ENCODE data around the gene PEPD. TPM values are rescaled to one million over a fixed set of nuclear protein-coding genes. Genes with fewer than 3 reads are reported as not detected.

The PEPD gene
- total RNA-seq, 1 donor from 2014 or later: 23.8 TPM

DNA sequence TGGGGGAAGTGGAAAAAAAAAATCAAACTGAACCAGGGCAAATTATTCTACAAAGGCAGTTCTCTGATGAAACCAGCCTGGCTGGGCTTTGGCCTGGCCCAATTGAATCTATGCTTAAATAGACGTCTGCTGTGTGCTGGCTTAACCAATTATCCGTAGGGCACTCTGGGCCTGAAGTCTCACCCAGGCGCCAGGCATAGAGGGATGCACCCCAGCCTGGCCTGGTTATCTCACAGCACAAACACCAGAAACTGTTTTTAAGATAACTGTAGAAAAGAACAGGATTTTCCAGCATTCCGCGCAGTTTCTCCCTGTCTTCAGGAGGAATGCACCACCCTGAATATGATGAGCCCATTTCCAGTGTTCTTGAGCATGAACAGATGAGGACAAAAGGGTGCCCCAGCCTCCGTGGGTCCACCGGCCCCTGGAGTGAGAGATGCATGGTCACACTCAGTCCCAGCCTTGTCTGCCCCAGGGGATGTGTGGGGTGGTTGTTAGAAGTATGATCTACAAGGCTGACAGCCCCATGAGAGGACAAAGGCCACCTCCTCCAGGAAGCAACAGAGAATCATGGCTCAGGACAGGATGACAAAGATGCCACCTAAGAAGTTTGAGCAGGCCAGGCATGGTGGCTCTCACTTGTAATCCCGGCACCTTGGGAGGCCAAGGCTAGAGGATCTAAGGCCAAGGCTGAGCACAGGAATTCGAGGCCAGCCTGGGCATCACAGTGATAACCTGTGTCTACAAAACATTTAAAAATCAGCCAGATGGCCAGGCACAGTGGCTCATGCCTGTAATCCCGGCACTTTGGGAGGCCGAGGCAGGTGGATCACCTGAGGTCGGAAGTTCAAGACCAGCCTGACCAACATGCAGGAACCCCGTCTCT, 50.2 kb downstream of the PEPD start:
- Mint-ChIP-seq H3K27ac (no peak overlapping the region), H3K4me1 (ENCODE audit: low read depth) (peaks cover 2% of the 10 kb centered on the region), H3K27me3 (ENCODE audit: low read depth) (no peaks in the 10 kb centered on the region), H3K4me3 (ENCODE audit: low read depth) (no peak overlapping the region), H3K9me3 (no peaks in the 10 kb centered on the region), H3K36me3 (ENCODE audit: low read depth) (no peaks in the 10 kb centered on the region)
- no peak for DNase-seq (ENCODE audit: low spot score)
- intact Hi-C loops (cut with micrococcal nuclease): no loop called here

DNA sequence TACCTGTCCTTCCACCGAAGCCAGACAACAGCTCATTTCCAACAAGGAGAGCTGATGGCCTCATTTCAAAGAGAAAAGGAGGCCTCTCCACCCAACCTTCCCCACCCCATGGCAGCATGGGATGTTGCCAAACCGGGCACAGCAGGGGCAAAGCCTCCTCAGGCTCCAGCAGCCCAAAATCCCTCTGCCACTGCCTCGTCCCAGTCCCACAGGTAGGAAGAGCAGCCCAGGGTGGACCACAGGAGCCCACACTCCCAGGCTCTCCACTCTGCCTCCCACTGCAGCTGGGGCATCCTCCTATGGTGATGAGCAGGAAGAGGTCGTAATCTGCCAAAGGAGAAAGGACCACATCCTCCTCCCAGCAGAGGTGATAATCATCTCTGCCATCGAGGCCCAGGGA, 50.9 kb downstream of the PEPD start:
- H3K27me3 Mint-ChIP-seq (ENCODE audit: low read depth): no peaks in the 10 kb centered on the region
- no peaks in the 10 kb centered on the region for H3K9me3 Mint-ChIP-seq
- H3K27ac Mint-ChIP-seq: no peak overlapping the region
- DNase-seq (ENCODE audit: low spot score): no peak
- no peak overlapping the region for H3K4me3 Mint-ChIP-seq (ENCODE audit: low read depth)
- peaks cover 2% of the 10 kb centered on the region for H3K4me1 Mint-ChIP-seq (ENCODE audit: low read depth)
- intact Hi-C loops (cut with micrococcal nuclease): no loop called here
- H3K36me3 Mint-ChIP-seq (ENCODE audit: low read depth): no peaks in the 10 kb centered on the region

- DNase-seq (ENCODE audit: low spot score): no peak
- Mint-ChIP-seq H3K27ac (no peak overlapping the region), H3K4me1 (ENCODE audit: low read depth) (peaks cover 2% of the 10 kb centered on the region), H3K36me3 (ENCODE audit: low read depth) (no peaks in the 10 kb centered on the region), H3K9me3 (no peaks in the 10 kb centered on the region), H3K4me3 (ENCODE audit: low read depth) (no peak overlapping the region), H3K27me3 (ENCODE audit: low read depth) (no peaks in the 10 kb centered on the region)
- intact Hi-C loops (cut with micrococcal nuclease): no loop called here
Measured at GRCh38 chr19:33470040-33470330, 51.6 kb downstream of the PEPD start.

- no peaks in the 10 kb centered on the region for H3K9me3 Mint-ChIP-seq
- H3K27me3 Mint-ChIP-seq (ENCODE audit: low read depth): no peaks in the 10 kb centered on the region
- no peak for DNase-seq (ENCODE audit: low spot score)
- H3K27ac Mint-ChIP-seq: no peak overlapping the region
- H3K4me1 Mint-ChIP-seq (ENCODE audit: low read depth): peaks cover 2% of the 10 kb centered on the region
- intact Hi-C loops (cut with micrococcal nuclease): no loop called here
- no peaks in the 10 kb centered on the region for H3K36me3 Mint-ChIP-seq (ENCODE audit: low read depth)
- no peak overlapping the region for H3K4me3 Mint-ChIP-seq (ENCODE audit: low read depth)
Measured at GRCh38 chr19:33469171-33470039, 52.2 kb downstream of the PEPD start.

GRCh38 chr19:33468361-33469170, 53.0 kb downstream of the PEPD start:
- intact Hi-C loops (cut with micrococcal nuclease): no loop called here
- Mint-ChIP-seq H3K4me3 (ENCODE audit: low read depth) (no peak overlapping the region), H3K36me3 (ENCODE audit: low read depth) (no peaks in the 10 kb centered on the region), H3K4me1 (ENCODE audit: low read depth) (peaks cover 2% of the 10 kb centered on the region), H3K9me3 (no peaks in the 10 kb centered on the region), H3K27ac (no peak overlapping the region), H3K27me3 (ENCODE audit: low read depth) (no peaks in the 10 kb centered on the region)
- DNase-seq (ENCODE audit: low spot score): no peak

DNA sequence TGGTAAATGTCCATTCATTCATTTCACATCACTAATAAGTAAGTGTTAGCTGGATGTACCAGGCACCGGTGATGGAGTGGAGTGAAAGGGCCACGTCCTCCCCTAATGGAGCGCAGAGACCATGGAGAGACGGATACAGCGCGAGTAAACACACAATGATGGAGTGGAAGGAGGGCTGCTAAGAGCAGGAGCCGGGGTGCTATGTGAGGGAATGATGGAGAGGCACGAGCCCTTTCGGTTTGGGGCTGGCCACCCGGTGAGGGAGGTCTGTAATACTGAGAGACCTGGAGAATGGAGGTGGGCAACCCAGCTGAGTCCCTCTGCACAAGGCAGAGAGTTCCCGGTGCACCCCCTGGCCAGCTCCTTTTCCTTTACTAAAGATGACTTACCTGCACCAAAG, 53.7 kb downstream of the PEPD start:
- no peak overlapping the region for H3K4me3 Mint-ChIP-seq (ENCODE audit: low read depth)
- H3K9me3 Mint-ChIP-seq: no peaks in the 10 kb centered on the region
- no peaks in the 10 kb centered on the region for H3K27me3 Mint-ChIP-seq (ENCODE audit: low read depth)
- no peak overlapping the region for H3K27ac Mint-ChIP-seq
- H3K36me3 Mint-ChIP-seq (ENCODE audit: low read depth): no peaks in the 10 kb centered on the region
- intact Hi-C loops (cut with micrococcal nuclease): no loop called here
- H3K4me1 Mint-ChIP-seq (ENCODE audit: low read depth): peaks cover 2% of the 10 kb centered on the region
- no peak for DNase-seq (ENCODE audit: low spot score)

DNA sequence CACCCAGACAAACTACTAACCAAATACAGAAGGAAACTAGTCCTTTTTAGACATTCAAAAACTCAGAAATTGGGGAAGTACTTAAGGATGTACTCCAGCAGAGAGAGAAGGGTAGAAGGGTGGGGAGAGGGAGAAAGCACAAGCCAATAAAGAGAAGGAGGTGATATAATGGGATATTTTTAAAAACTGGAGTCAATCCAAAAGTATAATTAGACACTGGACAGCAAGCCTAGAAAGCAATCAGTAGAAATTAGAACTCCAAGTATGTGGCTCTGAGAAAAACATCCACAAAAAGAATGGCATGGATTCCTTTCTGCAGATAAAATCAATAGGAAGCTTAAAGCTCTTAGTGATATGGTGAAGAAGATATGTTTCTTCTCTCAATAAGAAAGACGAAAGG, 55.8 kb downstream of the PEPD start:
- DNase-seq (ENCODE audit: low spot score): no peak
- H3K36me3 Mint-ChIP-seq (ENCODE audit: low read depth): no peaks in the 10 kb centered on the region
- no peak overlapping the region for H3K27ac Mint-ChIP-seq
- no peaks in the 10 kb centered on the region for H3K27me3 Mint-ChIP-seq (ENCODE audit: low read depth)
- H3K4me3 Mint-ChIP-seq (ENCODE audit: low read depth): no peak overlapping the region
- H3K4me1 Mint-ChIP-seq (ENCODE audit: low read depth): no peaks in the 10 kb centered on the region
- intact Hi-C loops (cut with micrococcal nuclease): no loop called here
- no peaks in the 10 kb centered on the region for H3K9me3 Mint-ChIP-seq

DNA sequence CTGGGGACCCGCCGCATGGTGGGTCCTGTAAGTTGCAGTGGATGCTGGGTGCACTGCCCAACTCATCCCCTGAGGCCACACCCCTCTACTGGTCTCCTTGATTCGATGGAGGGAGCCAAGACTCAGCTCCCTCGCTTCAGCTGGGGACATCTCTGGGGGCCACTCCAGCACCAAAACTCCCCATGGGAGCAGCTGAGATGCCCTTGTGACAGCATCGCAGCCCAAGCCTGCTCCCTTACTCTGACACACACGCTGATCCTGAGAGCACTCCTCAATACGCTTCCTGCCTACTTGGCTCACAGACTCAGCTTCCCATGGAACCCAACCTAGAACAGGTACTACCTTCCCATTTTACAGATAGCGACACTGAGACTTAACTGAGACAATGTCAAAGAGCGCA, 56.2 kb downstream of the PEPD start:
- no peak overlapping the region for H3K4me3 Mint-ChIP-seq (ENCODE audit: low read depth)
- H3K27me3 Mint-ChIP-seq (ENCODE audit: low read depth): no peaks in the 10 kb centered on the region
- DNase-seq (ENCODE audit: low spot score): no peak
- H3K9me3 Mint-ChIP-seq: no peaks in the 10 kb centered on the region
- intact Hi-C loops (cut with micrococcal nuclease): no loop called here
- H3K27ac Mint-ChIP-seq: no peak overlapping the region
- H3K36me3 Mint-ChIP-seq (ENCODE audit: low read depth): no peaks in the 10 kb centered on the region
- H3K4me1 Mint-ChIP-seq (ENCODE audit: low read depth): no peaks in the 10 kb centered on the region

- Mint-ChIP-seq H3K9me3 (no peaks in the 10 kb centered on the region), H3K27me3 (ENCODE audit: low read depth) (no peaks in the 10 kb centered on the region), H3K4me3 (ENCODE audit: low read depth) (no peak overlapping the region), H3K4me1 (ENCODE audit: low read depth) (no peaks in the 10 kb centered on the region), H3K27ac (no peak overlapping the region), H3K36me3 (ENCODE audit: low read depth) (no peaks in the 10 kb centered on the region)
- no peak for DNase-seq (ENCODE audit: low spot score)
- intact Hi-C loops (cut with micrococcal nuclease): no loop called here
Measured at GRCh38 chr19:33464733-33465115, 56.9 kb downstream of the PEPD start.

DNA sequence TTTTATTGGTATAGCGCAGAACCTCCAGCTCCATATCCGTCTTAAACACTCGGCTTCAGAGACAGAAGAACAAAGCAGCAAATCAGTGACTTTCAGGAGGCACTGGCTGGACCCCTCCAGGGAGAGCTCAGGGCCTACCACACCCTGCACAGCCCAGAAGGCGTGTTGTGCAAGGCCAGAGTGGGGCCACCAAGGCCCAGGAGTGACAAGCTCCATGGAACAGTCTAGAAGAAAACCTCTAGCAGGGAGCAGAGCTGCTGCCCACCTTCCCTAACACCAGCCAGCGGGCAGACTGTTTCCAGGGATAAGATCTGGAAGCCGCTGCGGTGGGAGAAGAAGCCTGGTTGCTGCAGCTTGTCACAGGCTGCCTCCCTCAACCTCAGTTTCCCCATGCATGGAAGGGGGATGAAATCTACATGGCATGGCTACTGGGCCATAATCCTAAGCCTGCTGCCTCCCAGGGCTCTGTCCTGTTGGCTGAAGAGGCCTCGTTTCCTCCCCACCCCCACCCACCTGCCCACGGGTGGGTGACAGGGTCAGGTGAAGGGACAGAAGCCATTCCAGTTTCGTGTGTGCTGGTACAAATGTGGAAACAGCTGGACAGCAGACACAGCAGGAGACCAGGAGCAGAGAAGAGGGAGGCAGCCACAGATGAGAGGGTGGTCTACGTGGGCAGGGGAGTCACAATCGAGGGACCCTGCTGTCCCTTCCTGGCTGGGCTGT, 57.4 kb downstream of the PEPD start:
- Mint-ChIP-seq H3K4me1 (ENCODE audit: low read depth) (no peaks in the 10 kb centered on the region), H3K27me3 (ENCODE audit: low read depth) (no peaks in the 10 kb centered on the region), H3K4me3 (ENCODE audit: low read depth) (no peak overlapping the region), H3K27ac (no peak overlapping the region), H3K9me3 (no peaks in the 10 kb centered on the region), H3K36me3 (ENCODE audit: low read depth) (no peaks in the 10 kb centered on the region)
- intact Hi-C loops (cut with micrococcal nuclease): no loop called here
- no peak for DNase-seq (ENCODE audit: low spot score)

DNA sequence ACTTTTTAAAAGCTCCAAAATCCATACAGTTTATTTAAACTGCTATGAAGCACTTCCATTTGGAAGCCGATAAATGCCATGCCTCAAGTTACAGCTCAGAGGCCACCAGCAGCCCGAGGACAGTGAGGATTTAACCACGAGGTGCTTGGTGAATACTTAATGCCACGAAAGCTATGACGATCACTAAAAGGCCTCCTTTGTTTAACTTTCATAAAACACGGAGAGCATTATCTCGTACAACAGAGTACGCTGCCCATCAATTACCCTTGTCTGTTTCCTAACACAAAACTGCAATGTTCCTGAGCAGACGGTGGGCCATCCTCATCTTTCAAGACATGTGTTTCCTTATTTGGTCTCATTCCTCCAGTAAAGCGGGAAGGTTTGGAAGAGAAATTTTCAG, 58.4 kb downstream of the PEPD start:
- Mint-ChIP-seq H3K4me3 (ENCODE audit: low read depth) (no peak overlapping the region), H3K27me3 (ENCODE audit: low read depth) (no peaks in the 10 kb centered on the region), H3K36me3 (ENCODE audit: low read depth) (no peaks in the 10 kb centered on the region), H3K4me1 (ENCODE audit: low read depth) (no peaks in the 10 kb centered on the region), H3K27ac (no peak overlapping the region), H3K9me3 (no peaks in the 10 kb centered on the region)
- DNase-seq (ENCODE audit: low spot score): no peak
- intact Hi-C loops (cut with micrococcal nuclease): no loop called here

DNA sequence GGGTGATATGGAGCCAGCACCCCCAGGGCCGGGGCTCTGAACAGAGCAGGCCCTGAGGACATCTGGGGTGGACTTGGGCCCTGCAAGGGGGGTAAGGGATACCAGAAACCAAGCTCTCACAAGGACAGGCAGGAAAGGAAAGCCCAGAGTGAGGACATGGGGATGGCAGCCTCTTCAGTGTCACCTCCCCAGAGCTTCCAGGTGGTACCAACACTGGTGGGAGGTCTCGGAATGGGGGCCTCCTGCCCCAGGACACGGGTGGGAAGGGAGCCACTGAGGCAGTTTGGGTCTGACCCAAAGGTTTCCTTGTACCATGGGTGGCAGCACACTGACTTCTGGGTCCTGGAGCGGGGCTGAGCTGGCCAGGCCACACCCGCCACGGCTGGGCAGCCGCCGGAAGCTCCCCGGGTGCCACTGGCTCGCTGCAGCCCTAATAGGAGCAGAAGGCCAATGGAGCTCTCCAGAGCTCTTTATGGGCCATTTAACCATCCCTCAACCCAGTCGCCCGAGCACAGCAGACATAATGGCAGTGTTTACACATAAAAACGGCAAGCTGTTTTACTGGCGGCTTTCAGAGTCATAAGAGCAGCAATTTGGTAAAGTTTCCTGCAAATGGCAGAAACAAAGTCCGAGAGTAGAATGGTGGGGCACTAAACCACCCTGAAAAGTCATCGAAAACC, 59.3 kb downstream of the PEPD start:
- Mint-ChIP-seq H3K4me3 (ENCODE audit: low read depth) (no peak overlapping the region), H3K27me3 (ENCODE audit: low read depth) (no peaks in the 10 kb centered on the region), H3K9me3 (no peaks in the 10 kb centered on the region), H3K36me3 (ENCODE audit: low read depth) (no peaks in the 10 kb centered on the region), H3K4me1 (ENCODE audit: low read depth) (no peaks in the 10 kb centered on the region), H3K27ac (no peak overlapping the region)
- intact Hi-C loops (cut with micrococcal nuclease): no loop called here
- no peak for DNase-seq (ENCODE audit: low spot score)

Data from activated T-helper 2 cell treated with anti-CD3 and anti-CD28 coated beads, Interferon-gamma antibody, Interleukin-2, Interleukin-4, amounts not matched to agents 10 μg/mL and 5 μg/mL and 100 μg/mL, durations not matched to agents 14 hours and 24 hours and 36 hours (primary cell).